Neural crest cell (in vitro differentiated cells): ENCODE results near the gene DIAPH2. TPM values are rescaled to one million over a fixed set of nuclear protein-coding genes. Genes with fewer than 3 reads are reported as not detected.

ENCODE experiments used
- DNase-seq: peaks from one replicate; pipeline ENCODE4 v3.0.0; 2021; ENCODE audit warnings: low read depth, mixed read lengths, low spot score
- H3K27ac Mint-ChIP-seq: one replicate; pipeline ENCODE4 v1.8.0; 2021; ENCODE audit warnings: mild to moderate bottlenecking, mixed read lengths; ENCODE audit not compliant: unreplicated experiment
- H3K27me3 Mint-ChIP-seq: 2 replicates; pipeline ENCODE4 v1.8.0; 2021; ENCODE audit warnings: low read depth, mild to moderate bottlenecking, mixed read lengths
- H3K36me3 Mint-ChIP-seq: 2 replicates; pipeline ENCODE4 v1.8.0; 2021; ENCODE audit warnings: low read depth, mild to moderate bottlenecking, mixed read lengths
- H3K4me1 Mint-ChIP-seq: 2 replicates; pipeline ENCODE4 v1.8.0; 2021; ENCODE audit warnings: mixed read lengths
- H3K4me3 Mint-ChIP-seq: one replicate; pipeline ENCODE4 v1.8.0; 2021; ENCODE audit warnings: mild to moderate bottlenecking, mixed read lengths
- H3K9me3 Mint-ChIP-seq: 2 replicates; pipeline ENCODE4 v1.8.0; 2021; ENCODE audit warnings: mixed read lengths
- CTCF ChIP-seq: fragments of 200-600 bp; sonication (generic); conservative IDR thresholded peaks from 2 replicates; pipeline ENCODE4 v1.5.0; 2021; ENCODE audit warnings: antibody characterized with exemption, mild to moderate bottlenecking
- total RNA-seq: library from RNA; stranded (reverse); gene quantifications from 2 replicates; pipeline ENCODE4 v1.2.1, GENCODE V29; 2021

Gene DIAPH2
- total RNA-seq, 1 donor from 2014 or later: 8.4 TPM

GRCh38 chrX:97602465-97603258, 918.0 kb downstream of the DIAPH2 start:
- Mint-ChIP-seq H3K27me3 (no peaks in the 10 kb centered on the region), H3K27ac (peak overlapping the region; percentile 51), H3K9me3 (peaks cover 3% of the 10 kb centered on the region)

GRCh38 chrX:97605271-97605670, 920.6 kb downstream of the DIAPH2 start:
- no peak for DNase-seq
- no peaks in the 10 kb centered on the region for H3K4me1 Mint-ChIP-seq
- H3K36me3 Mint-ChIP-seq: no peaks in the 10 kb centered on the region
- no peak overlapping the region for H3K27ac Mint-ChIP-seq
- no peak for TF ChIP-seq CTCF
- H3K27me3 Mint-ChIP-seq: no peaks in the 10 kb centered on the region
- H3K9me3 Mint-ChIP-seq: peaks cover 3% of the 10 kb centered on the region
- H3K4me3 Mint-ChIP-seq: no peak overlapping the region

More at GRCh38 chrX:97602465-97603258, 918.0 kb downstream of the DIAPH2 start:
- DNase-seq: no peak
- Mint-ChIP-seq H3K4me1 (peaks cover 6% of the 10 kb centered on the region), H3K4me3 (no peak overlapping the region), H3K36me3 (no peaks in the 10 kb centered on the region)
- no peak for TF ChIP-seq CTCF

- H3K36me3 Mint-ChIP-seq: no peaks in the 10 kb centered on the region
- H3K4me1 Mint-ChIP-seq: no peaks in the 10 kb centered on the region
- no peak overlapping the region for H3K27ac Mint-ChIP-seq
- no peak for TF ChIP-seq CTCF
- H3K4me3 Mint-ChIP-seq: no peak overlapping the region
- peaks cover 3% of the 10 kb centered on the region for H3K9me3 Mint-ChIP-seq
- DNase-seq: no peak
- H3K27me3 Mint-ChIP-seq: no peaks in the 10 kb centered on the region
These were observed 924.7 kb downstream of the DIAPH2 start for GRCh38 chrX:97609357-97609756.

- no peak for TF ChIP-seq CTCF
- H3K4me3 Mint-ChIP-seq: no peak overlapping the region
- no peaks in the 10 kb centered on the region for H3K27me3 Mint-ChIP-seq
- H3K4me1 Mint-ChIP-seq: peaks cover 3% of the 10 kb centered on the region
- peaks cover under 1% of the 10 kb centered on the region for H3K9me3 Mint-ChIP-seq
- H3K27ac Mint-ChIP-seq: no peak overlapping the region
- no peak for DNase-seq
- H3K36me3 Mint-ChIP-seq: no peaks in the 10 kb centered on the region
These were observed 925.3 kb downstream of the DIAPH2 start for GRCh38 chrX:97609938-97610337.

GRCh38 chrX:97616883-97617530, 932.4 kb downstream of the DIAPH2 start:
- no peaks in the 10 kb centered on the region for H3K36me3 Mint-ChIP-seq
- no peak overlapping the region for H3K27ac Mint-ChIP-seq
- no peak for DNase-seq
- H3K4me3 Mint-ChIP-seq: no peak overlapping the region
- H3K4me1 Mint-ChIP-seq: peaks cover 5% of the 10 kb centered on the region
- H3K27me3 Mint-ChIP-seq: no peaks in the 10 kb centered on the region
- no peak for TF ChIP-seq CTCF
- H3K9me3 Mint-ChIP-seq: no peaks in the 10 kb centered on the region
